BE2C (cell line): ENCODE data around the gene TSEN15.
"Not testable (repeated sequence)": the region's sequence is repeated elsewhere in the genome, so short reads cannot be mapped to it uniquely, and the experiment has no call there.

ENCODE experiments used
- DNase-seq: peaks from one replicate; pipeline ENCODE4 v3.0.0-alpha.2; 2020
- H3K27me3 ChIP-seq: fragments of 250-450 bp; sonication (Bioruptor Pico); 2 replicates; pipeline ENCODE4 v1.5.1; 2020; ENCODE audit warnings: mild to moderate bottlenecking
- H3K36me3 ChIP-seq: fragments of 250-450 bp; sonication (Bioruptor Pico); 2 replicates; pipeline ENCODE4 v1.5.1; 2020; ENCODE audit warnings: mild to moderate bottlenecking
- H3K4me1 ChIP-seq: fragments of 250-450 bp; sonication (Bioruptor Pico); 2 replicates; pipeline ENCODE4 v1.5.1; 2020
- H3K4me3 ChIP-seq: 2 replicates; pipeline ENCODE4 v1.5.1; 2011; ENCODE audit warnings: low read depth, low read length
- H3K9me3 ChIP-seq: fragments of 250-450 bp; sonication (Bioruptor Pico); 2 replicates; pipeline ENCODE4 v1.5.1; 2020
- CTCF ChIP-seq: IDR thresholded peaks from 2 replicates; pipeline ENCODE4 v1.5.1; 2012; ENCODE audit warnings: mild to moderate bottlenecking, low read depth, low read length

Gene TSEN15

GRCh38 chr1:184036517-184036949, 15.0 kb upstream of the TSEN15 start:
- TF ChIP-seq CTCF: no peak
- peak overlapping the region; percentile 68 for H3K4me3 ChIP-seq
- H3K27me3 ChIP-seq: peaks cover 16% of the 10 kb centered on the region

GRCh38 chr1:184037849-184038591, 13.5 kb upstream of the TSEN15 start:
- TF ChIP-seq CTCF: no peak
- DNase-seq: no peak
- Histone ChIP-seq H3K27me3 (peaks cover 16% of the 10 kb centered on the region), H3K9me3 (no peaks in the 10 kb centered on the region), H3K4me1 (no peaks in the 10 kb centered on the region), H3K4me3 (peak overlapping the region; percentile 68), H3K36me3 (no peaks in the 10 kb centered on the region)

More at GRCh38 chr1:184036517-184036949, 15.0 kb upstream of the TSEN15 start:
- Histone ChIP-seq H3K36me3 (no peaks in the 10 kb centered on the region), H3K4me1 (no peaks in the 10 kb centered on the region), H3K9me3 (no peaks in the 10 kb centered on the region)
- peak; percentile 69 for DNase-seq

- Histone ChIP-seq H3K36me3 (no peaks in the 10 kb centered on the region), H3K4me1 (no peaks in the 10 kb centered on the region), H3K9me3 (no peaks in the 10 kb centered on the region), H3K27me3 (peaks cover 16% of the 10 kb centered on the region), H3K4me3 (no peak overlapping the region)
- no peak for TF ChIP-seq CTCF
- DNase-seq: no peak
These were observed 12.4 kb upstream of the TSEN15 start for GRCh38 chr1:184039126-184039525.

GRCh38 chr1:184041731-184042130, 9.8 kb upstream of the TSEN15 start:
- no peak overlapping the region for H3K4me3 ChIP-seq
- no peak for TF ChIP-seq CTCF

GRCh38 chr1:184043315-184043714, 8.2 kb upstream of the TSEN15 start:
- H3K36me3 ChIP-seq, H3K27me3 ChIP-seq, H3K4me1 ChIP-seq, H3K4me3 ChIP-seq, DNase-seq, H3K9me3 ChIP-seq: not testable (repeated sequence)

More at GRCh38 chr1:184041731-184042130, 9.8 kb upstream of the TSEN15 start:
- Histone ChIP-seq H3K27me3 (peaks cover 5% of the 10 kb centered on the region), H3K4me1 (no peaks in the 10 kb centered on the region), H3K9me3 (no peaks in the 10 kb centered on the region), H3K36me3 (no peaks in the 10 kb centered on the region)
- no peak for DNase-seq

GRCh38 chr1:184044603-184045376, 6.7 kb upstream of the TSEN15 start:
- DNase-seq: no peak
- Histone ChIP-seq H3K9me3 (no peaks in the 10 kb centered on the region), H3K27me3 (no peaks in the 10 kb centered on the region), H3K36me3 (no peaks in the 10 kb centered on the region), H3K4me3 (no peak overlapping the region), H3K4me1 (0 out of 2 replicates have a peak, but pooled peaks cover 3% of the 10 kb centered on the region)
- no peak for TF ChIP-seq CTCF

GRCh38 chr1:184047541-184047940, 4.0 kb upstream of the TSEN15 start:
- DNase-seq, H3K27me3 ChIP-seq, H3K36me3 ChIP-seq, H3K4me1 ChIP-seq, H3K4me3 ChIP-seq, H3K9me3 ChIP-seq: not testable (repeated sequence)
